ENCODE data around the gene LYZL4.
A peak's percentile ranks its signal among the peaks of the same experiment; 100 is the strongest.

LYZL4 gene

GRCh38 chr3:42410370-42411131 is at the start of gene LYZL4:
LYZL4 (minus strand) TSS chr3:42410610; CDS start chr3:42407251, 3,359 bp downstream.
- DNase-seq = no peak

GRCh38 chr3:42459151-42459550 is 48.7 kb upstream of the LYZL4 start:
- DNase-seq = no peak

GRCh38 chr3:42456211-42456610 is 45.8 kb upstream of the LYZL4 start:
- no peak for DNase-seq

- DNase-seq = no peak
These were observed 41.3 kb upstream of the LYZL4 start for GRCh38 chr3:42451546-42452230.

- DNase-seq = no peak
These were observed 40.7 kb upstream of the LYZL4 start for GRCh38 chr3:42451116-42451515.

- no peak for DNase-seq
These were observed 40.2 kb upstream of the LYZL4 start for GRCh38 chr3:42450567-42450966.

GRCh38 chr3:42447481-42447880 is 37.1 kb upstream of the LYZL4 start:
- no peak for DNase-seq

- no peak for DNase-seq
These were observed 36.0 kb upstream of the LYZL4 start for GRCh38 chr3:42446111-42447050.

- peak; percentile 64 to 70 for DNase-seq
These were observed 33.5 kb upstream of the LYZL4 start for GRCh38 chr3:42443819-42444436.

- DNase-seq = no peak
These were observed 32.9 kb upstream of the LYZL4 start for GRCh38 chr3:42443292-42443691.

- DNase-seq = no peak
These were observed 32.2 kb upstream of the LYZL4 start for GRCh38 chr3:42442640-42443039.

- DNase-seq = no peak
These were observed 31.4 kb upstream of the LYZL4 start for GRCh38 chr3:42441791-42442190.

- DNase-seq = no peak
These were observed 30.5 kb upstream of the LYZL4 start for GRCh38 chr3:42440924-42441323.

GRCh38 chr3:42439261-42440115 is 29.1 kb upstream of the LYZL4 start:
- DNase-seq = no peak

- DNase-seq = no peak
These were observed 28.3 kb upstream of the LYZL4 start for GRCh38 chr3:42438758-42439157.

- no peak for DNase-seq
These were observed 27.8 kb upstream of the LYZL4 start for GRCh38 chr3:42438193-42438592.

- no peak for DNase-seq
These were observed 24.5 kb upstream of the LYZL4 start for GRCh38 chr3:42434777-42435380.

GRCh38 chr3:42432485-42432884 is 22.1 kb upstream of the LYZL4 start:
- no peak for DNase-seq

GRCh38 chr3:42430781-42431532 is 20.5 kb upstream of the LYZL4 start:
- no peak for DNase-seq

GRCh38 chr3:42428830-42429229 is 18.4 kb upstream of the LYZL4 start:
- DNase-seq = no peak

Data from CD4-positive, alpha-beta T cell treated with Interferon alpha-2 for 1 hour (primary cell).